GM19328 (cell line): ENCODE data around the gene DENND6A.
"Not testable (repeated sequence)": the region's sequence is repeated elsewhere in the genome, so short reads cannot be mapped to it uniquely, and the experiment has no call there.

Source experiments
- ATAC-seq: cut with Tn5 transposase; IDR thresholded peaks from one replicate; pipeline ENCODE4 v1.9.1; 2021; ENCODE audit warnings: mild to moderate bottlenecking, moderate library complexity; ENCODE audit not compliant: unreplicated experiment

DENND6A gene

DNA sequence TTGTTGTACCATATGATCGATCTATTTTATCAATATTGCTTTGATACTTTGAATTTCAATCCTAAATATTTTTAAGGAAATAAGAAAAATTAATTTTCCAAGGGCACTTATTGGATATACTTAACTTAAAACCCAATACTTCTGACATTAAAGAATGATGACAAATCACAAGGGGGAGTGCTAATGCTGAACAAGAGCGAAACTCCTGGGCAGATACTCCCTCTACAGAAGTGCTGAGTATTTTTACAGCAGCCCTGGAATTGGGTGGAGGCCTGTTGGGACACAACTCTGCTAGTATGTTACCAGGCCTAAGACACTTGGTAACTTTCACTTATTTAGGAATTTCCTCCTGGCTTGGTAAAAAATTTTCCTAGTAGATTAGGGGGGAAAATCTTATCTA, 46.2 kb downstream of the DENND6A start:
- no peak for ATAC-seq

DNA sequence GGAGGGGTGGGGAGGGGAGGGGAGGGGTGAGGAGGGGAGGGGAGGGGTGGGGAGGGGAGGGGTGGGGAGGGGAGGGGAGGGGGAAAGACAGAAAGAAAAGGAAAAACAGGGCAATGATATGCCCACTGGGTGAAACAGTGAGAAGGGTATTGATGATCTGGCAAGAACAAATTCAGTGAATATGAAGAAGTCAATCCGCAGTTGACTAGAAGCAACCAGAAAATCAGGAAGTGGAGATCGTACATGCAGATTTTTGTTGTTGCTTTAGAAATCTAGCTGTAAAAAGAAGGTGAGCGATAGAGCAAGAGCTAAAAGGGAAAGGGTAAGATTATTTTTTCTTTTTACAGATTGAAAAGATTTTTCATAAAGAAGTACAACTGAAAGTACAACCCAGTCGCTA, 48.1 kb downstream of the DENND6A start:
- no peak for ATAC-seq

DNA sequence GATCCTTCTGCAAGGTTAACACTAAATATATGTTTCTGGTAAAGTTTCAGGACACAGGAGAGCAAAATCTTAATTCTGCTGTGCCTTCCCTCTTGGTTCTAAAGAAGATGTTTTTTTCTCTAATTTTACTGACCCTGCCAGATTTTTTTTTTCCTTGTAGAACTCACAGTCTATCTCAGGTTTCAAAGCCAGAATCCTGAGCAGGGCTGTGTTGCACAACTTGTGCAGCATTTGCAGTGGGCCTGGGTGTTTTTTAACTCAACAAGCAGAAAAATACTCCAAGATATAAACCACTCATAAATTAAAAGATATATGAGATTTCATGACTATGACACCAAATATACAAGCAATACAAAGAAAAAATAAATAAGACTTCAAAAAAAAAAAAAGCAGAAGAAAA, 55.5 kb downstream of the DENND6A start:
- no peak for ATAC-seq

DNA sequence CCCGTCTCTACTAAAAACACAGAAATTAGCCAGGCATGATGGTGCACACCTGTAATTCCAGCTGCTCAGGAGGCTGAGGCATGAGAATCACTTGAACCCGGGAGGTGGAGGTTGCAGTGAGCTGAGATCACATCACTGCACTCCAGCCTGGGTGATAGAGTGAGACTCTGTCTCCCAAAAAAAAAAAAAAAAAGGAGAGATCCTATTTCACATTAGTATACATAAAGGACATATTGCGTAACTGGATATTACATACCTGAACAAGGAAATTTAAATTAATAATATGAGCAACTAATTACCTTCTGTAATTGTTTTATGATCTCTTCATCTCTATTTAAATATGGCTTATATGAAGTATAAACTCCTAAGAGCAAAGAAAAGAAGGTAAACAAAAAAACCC, 58.6 kb downstream of the DENND6A start:
- not testable (repeated sequence) for ATAC-seq

DNA sequence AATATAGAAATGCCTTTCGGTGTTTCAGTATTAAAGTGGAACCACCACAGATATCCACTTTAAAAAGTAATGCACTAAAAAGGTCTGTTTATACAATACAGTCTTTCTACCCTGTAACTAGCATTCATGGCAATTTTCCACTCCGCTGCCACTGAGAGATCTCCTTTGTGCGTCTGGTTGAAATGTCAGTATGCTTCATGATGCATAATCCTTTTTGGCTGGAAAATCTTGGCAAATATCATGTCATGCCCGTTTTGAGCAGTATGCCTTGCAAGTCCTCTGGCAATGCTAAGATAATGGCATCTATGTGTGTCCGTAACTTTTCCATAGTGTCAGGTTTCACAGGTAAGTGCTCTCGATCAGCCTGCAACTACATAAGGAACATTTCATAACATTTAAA, 64.9 kb downstream of the DENND6A start:
- ATAC-seq: no peak

DNA sequence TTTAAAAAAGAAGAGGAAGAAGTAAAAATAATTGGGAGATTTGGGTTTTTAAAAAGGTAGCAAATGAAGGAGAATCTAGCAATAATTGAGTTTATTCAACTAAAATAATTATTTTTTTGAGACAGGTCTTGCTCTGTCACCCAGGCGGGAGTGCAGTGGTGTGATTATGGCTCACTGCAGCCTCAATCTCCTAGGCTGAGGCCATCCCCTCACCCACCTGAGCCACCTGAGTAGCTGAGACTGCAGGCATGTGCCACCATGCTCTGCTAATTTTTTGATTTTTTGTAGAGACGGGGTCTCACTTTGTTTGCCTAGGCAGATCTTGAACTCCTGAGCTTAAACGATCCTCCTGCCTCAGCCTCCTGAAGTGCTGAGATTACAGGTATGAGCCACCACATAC, 68.1 kb downstream of the DENND6A start:
- no peak for ATAC-seq

DNA sequence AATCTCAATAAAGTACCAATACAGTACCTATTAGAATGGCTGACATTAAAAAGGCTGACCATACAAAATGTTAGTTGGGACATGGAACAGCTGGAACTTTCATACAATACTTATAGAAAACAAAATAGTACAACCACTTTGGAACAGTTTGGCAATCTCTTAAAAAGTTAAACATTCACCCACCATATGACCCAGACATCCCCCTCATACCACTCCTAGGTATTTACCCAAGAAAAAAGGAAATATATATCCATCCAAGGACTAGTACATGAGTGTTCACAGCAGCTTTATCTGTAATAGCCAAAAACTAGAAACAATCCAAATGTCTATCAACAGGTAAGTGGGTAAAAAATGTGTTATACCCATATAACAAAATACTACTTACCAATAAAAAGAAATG, 70.5 kb downstream of the DENND6A start:
- ATAC-seq: no peak

DNA sequence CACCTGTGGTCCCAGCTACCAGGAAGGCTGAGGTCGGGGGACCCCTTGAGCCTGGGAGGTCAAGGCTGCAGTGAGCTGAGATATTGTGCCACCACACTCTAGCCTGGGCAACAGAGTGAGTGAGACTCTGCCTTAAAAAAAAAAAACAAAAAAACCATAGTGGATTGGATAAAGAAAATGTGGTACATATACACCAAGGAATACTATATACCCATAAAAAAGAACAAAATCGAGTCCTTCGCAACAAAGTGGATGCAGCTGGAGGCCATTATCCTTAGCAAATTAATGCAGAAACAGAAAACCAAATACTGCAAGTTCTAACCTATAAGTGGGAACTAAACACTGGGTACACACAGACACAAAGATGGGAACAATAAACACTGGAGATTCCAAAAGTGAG, 75.1 kb downstream of the DENND6A start:
- no peak for ATAC-seq

DNA sequence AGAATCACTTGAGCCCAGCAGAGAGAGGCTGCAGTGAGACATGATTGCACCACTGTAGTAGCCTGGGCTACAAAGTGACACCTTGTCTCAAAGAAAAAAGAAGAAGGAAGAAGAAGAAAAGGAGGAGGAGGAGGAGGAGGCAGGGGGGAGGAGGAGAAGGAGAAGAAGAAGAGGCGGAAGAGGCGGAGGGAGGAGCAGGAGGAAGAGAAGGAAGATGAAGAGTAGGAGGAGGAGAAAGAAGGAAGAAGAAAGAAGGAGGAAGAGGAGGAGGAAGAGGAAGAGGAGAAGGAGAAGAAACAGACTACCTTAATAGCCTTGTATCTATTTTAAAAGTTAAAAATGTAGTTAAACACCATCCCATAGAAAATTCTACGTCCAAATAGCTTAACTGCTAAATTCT, 76.6 kb downstream of the DENND6A start:
- ATAC-seq: no peak

DNA sequence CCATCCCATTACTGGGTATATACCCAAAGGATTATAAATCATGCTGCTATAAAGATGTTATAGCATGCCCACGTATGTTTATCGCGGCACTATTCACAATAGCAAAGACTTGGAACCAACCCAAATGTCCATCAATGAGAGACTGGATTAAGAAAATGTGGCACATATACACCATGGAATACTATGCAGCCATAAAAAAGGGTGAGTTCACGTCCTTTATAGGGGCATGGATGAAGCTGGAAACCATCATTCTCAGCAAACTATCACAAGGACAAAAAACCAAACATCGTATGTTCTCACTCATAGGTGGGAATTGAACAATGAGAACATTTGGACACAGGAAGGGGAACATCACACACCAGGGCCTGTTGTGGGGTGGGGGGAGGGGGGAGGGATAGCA, 81.0 kb downstream of the DENND6A start:
- not testable (repeated sequence) for ATAC-seq

DNA sequence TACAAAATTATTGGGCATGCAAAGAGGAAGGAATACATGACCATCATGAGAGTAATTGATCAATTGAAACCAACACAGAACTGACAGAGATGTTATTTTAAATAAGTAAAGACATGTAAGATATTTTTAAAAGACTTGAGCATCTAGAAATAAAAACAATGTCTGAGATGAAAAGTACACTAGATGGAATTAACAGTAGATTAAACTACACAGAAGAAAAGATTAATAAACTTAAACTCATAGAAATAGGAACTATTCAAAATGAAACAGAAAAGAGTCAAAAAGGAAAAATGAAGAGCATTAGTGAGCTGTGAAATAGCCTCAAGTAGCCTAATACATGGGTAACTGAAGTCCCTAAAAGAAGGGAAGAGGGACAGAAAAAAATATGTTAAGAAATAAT, 87.2 kb downstream of the DENND6A start:
- no peak for ATAC-seq

DNA sequence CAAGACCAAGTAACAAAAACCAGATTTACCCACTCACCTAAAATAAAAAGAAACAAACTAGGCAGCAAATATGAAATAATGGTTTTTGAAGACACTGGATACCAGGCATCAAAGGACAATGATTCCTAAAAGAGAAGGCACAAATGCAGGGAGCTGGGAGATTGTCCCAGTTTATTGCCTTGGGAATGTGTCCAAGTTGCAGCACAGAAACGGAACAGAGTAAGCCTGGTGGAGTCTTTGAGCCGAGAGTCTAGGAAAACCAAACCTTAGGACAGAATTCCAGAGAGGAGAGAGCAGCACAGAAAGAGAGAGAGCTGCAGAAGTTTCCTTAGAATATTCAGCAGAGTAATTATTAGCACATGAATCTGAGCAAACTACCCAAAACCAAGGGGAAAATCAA, 87.9 kb downstream of the DENND6A start:
- ATAC-seq: no peak

DNA sequence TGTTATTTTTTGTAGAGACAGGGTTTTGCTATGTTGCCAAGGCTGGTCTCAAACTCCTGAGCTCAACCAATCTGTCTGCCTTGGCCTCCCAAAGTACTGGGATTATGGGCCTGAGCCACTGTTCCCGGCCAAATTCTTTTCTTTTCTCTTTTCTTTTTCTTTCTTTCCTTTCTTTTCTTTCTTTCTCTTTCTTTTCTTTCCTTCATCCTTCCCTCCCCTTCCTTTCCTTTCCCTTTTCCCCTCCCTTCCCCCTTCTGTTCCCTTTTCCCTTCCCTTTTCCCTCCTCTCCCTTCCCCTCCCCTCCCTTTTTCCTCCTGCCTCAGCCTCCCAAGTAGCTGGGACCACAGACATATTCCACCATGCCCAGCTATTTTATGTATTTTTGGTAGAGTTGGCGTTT, 92.7 kb downstream of the DENND6A start:
- ATAC-seq: no peak

DNA sequence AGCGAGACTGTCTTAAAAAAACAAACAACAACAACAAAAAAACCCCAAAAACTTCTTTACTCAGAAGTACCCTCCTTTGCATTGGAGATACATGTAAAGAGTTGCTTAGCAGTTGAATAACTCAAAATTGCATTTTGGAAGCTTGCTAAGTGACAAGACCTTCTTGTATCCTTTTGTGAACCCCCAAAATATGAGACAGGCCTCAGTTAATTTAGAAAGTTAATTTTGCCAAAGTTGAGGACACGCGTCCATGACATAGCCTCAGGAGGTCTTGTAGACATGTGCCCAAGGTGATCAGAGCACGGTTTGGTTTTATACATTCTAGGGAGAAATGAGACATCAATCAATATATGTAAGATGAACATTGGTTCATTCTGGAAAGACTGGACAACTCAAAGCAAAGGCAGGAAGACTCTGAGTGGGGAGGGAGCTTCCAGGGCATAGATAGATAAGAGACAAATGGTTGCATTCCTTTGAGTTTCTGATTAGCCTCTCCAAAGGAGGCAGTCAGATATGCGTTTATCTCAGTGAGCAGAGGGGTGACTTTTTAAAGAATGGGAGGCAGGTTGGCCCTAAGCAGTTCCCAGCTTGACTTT, 94.0 kb downstream of the DENND6A start:
- no peak for ATAC-seq

DNA sequence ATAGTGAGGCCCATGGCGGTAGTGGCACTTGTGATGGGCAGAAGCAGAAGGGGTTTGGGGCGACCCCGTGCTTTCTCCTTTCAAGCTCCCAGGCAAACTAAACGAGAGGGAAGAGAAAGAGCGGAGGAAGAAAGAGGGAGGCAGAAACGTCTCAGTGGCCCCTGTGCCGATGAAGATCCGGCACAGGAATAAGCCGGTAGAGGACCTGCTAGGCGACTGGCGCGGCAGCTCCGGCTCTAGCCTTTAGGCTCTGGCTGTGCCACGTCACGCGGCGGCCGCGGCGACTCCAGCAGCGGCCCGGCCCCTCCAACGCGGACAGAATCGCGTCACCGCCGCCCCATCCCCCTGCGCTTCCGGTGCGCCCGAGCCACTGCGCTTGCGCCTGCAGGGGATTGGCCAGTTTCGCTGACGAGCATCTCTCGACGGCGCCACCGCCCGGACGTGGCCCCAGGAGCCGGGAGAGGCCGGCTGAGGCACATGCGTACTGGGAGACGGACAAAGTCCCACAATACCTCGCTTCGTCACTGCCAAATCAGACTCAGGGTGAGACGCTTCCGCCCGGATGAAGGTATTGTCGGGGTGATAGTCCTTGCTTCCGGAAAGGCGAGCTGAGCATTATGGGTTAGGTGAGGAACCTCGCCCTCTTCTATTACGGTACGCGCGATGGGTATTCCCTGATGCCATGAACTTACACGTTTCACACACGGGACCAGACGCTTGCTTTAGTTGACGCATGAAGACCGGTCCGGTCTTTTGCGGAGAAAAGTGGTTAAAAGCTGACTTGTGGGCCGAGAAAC, 95.6 kb downstream of the DENND6A start, which contains the start of gene ARF4:
ARF4 (minus strand) TSS at position 218 of the 797 bp plus-strand sequence; CDS start at position 14, 204 bp downstream.
- ATAC-seq: peak; percentile 94

DNA sequence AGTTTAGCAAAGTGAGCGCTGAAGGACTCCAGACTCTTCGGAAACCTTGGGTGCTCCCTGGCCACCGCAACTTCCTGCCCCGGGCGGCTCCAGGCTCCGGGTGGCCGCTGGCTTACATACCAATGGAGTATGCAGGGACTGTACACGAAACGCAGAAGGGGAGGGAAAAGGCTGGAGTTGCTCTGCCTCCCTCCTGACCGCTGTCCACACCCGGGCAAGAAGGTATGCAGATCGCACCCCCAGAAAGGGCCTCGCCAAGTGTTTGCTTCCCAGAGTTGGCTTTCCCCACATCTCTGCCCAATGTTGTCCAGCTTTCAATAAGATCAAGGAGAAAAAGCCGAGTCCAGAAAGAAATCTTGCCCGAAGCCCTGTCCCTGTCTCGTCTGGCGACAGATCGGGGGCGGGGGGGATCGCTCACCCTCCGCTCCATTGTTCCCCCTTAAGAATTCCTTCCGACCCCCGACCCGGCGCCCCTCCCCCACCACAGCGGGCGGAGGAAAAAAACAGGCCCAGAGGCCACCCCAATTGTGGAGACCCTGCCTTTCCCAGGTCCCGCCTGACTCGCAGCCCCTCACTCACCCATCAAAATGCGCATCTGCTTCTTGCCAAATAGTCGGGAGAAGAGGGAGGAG, 96.3 kb downstream of the DENND6A start:
- no peak for ATAC-seq

DNA sequence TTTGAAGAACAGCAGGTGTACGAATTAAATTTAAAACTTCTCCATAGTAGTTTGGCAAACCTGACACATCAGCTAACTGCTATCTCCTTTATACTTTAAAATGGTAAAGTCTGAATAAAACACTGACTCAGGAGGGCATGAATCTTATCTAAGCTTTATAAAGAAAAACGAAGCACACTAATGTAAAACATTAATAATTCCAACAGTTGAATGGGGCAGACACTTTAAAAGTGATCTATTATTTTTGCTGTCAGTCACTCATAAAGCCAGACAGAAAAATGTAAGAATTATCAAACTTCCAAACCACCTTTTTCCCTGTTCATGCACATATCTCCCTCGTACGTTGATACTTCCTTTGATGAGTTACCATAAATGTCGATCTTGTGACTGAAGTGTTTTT, 98.3 kb downstream of the DENND6A start:
- ATAC-seq: no peak

DNA sequence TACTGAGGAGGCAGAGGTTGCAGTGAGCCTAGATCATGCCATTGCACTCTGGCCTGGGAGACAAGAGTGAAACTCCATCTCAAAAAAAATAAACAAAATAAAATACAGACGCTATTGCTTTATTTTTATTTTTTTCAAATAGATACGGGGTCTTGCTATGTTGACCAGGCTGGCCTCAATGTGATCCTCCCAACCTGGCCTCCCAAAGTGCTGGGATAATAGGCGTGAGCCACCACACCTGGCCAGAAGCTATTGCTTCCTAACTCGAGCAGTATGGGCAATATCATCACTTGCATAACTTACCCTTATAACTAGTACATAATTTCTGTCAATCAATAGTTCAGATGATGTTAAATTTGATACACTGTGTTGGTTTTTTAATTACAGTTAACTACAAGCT, 98.7 kb downstream of the DENND6A start:
- ATAC-seq: no peak

DNA sequence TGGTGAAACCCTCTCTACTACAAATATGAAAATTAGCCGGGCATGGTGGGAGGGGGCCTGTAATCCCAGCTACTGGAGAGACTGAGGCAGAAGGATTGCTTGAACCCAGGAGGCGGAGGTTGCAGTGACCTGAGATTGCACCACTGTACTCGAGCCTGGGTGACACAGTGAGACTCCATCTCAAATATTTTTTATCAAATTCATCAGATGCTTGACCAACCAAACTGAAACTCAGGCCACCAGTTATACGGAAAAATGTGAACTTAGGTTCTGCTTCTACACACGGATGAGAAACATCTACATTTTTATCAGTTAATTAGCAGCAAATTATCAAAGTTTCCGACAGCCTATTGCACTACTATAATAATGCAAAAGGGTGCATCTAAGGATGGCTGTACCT, 100.6 kb downstream of the DENND6A start:
- no peak for ATAC-seq

DNA sequence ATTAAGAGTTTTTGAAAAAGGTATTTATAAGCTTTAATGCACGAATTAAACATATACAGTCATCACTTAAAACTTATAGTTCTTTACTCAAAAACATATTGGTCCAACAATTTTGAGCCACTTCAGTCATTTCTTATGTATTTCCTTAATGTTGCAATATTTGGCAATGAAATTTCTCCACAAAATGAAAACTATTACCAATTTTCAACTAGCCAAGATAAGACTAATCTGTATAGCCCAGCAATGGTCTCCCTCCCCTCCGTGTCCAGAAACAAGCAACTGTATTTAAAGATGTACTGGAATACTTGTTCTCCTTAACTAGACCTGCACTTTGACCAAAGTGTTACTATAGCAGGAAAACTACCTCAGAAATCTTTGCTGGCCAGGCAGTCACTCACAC, 105.0 kb downstream of the DENND6A start:
- no peak for ATAC-seq

DNA sequence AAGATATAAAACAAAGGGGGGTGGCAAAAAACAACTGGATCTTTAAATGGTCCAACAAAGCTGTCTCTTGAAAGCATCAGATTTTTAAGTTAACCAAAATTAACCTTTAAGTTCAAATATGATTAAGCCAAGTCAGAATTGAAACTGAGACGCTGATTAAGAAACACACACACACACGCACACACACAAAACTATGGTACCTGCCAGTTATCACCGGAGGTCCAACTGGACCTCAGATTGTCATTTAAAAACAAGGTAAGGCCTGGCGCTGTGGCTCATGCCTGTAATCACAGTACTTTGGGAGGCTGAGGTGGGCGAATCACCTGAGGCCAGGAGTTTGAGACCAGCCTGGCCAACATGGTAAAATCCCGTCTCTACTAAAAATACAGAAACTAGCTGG, 106.1 kb downstream of the DENND6A start:
- no peak for ATAC-seq

DNA sequence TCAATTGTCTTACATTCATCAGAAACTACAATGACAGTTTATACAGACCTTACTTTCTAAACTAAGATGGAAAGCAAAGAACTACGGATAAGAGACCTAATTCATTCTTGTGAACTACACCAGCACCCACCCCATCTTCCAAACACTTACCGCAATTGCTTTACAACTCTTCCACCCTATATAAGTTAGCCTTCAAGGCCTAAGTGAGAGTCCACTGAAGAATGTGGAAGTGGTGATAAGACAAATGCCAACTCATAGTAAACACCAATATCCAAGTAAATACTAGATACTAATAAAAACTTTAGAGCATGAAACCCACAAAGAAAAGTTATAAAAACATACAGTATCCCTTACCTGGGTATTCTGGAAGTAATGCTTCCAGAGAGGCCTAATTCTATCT, 109.3 kb downstream of the DENND6A start:
- no peak for ATAC-seq
